Measurements from ENCODE around the gene TNNI3K.

- TF ChIP-seq, protein P1, sequence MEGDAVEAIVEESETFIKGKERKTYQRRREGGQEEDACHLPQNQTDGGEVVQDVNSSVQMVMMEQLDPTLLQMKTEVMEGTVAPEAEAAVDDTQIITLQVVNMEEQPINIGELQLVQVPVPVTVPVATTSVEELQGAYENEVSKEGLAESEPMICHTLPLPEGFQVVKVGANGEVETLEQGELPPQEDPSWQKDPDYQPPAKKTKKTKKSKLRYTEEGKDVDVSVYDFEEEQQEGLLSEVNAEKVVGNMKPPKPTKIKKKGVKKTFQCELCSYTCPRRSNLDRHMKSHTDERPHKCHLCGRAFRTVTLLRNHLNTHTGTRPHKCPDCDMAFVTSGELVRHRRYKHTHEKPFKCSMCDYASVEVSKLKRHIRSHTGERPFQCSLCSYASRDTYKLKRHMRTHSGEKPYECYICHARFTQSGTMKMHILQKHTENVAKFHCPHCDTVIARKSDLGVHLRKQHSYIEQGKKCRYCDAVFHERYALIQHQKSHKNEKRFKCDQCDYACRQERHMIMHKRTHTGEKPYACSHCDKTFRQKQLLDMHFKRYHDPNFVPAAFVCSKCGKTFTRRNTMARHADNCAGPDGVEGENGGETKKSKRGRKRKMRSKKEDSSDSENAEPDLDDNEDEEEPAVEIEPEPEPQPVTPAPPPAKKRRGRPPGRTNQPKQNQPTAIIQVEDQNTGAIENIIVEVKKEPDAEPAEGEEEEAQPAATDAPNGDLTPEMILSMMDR (IDR thresholded peaks at IDR 0.05) = no peak
- TF ChIP-seq POLR2AphosphoS5 (IDR thresholded peaks at IDR 0.05) (no peak), POLR2A (IDR thresholded peaks at IDR 0.05) (no peak)
These were observed 11.7 kb upstream of the TNNI3K start for GRCh38 chr1:74223453-74223852.
